H7 (cell line): Measurements from ENCODE around the gene COL6A3. TPM values are rescaled to one million over a fixed set of nuclear protein-coding genes. Genes with fewer than 3 reads are reported as not detected.
A peak's percentile ranks its signal among the peaks of the same experiment; 100 is the strongest.

Source experiments
- DNase-seq: peaks from one replicate; pipeline ENCODE4 v3.0.0; 2012
- H3K27me3 ChIP-seq: 2 replicates; pipeline ENCODE4 v1.6.0; 2011; ENCODE audit warnings: mild to moderate bottlenecking, low read length; ENCODE audit not compliant: control insufficient read depth, insufficient read depth
- H3K36me3 ChIP-seq: replicated peaks from 2 replicates; pipeline ENCODE4 v1.5.1; 2011; ENCODE audit warnings: low read length; ENCODE audit not compliant: control insufficient read depth, insufficient read depth
- H3K4me3 ChIP-seq: 2 replicates; pipeline ENCODE4 v1.5.1; 2011; ENCODE audit warnings: low read depth, mild to moderate bottlenecking, control low read depth, low read length, moderate library complexity; ENCODE audit not compliant: insufficient read depth
- total RNA-seq: library from RNA; depleted of rRNA; stranded (reverse); fragments of >200 nt; shearing (Covaris generic); gene quantifications from 2 replicates; pipeline ENCODE4 v1.2.3, GENCODE V29; 2014

The COL6A3 gene
- total RNA-seq, 1 experiment from 2014 or later: 5.1 TPM

- no peak for DNase-seq
- no peak overlapping the region for H3K4me3 ChIP-seq
- H3K36me3 ChIP-seq: no peaks in the 10 kb centered on the region
- H3K27me3 ChIP-seq: peaks cover 1% of the 10 kb centered on the region
Measured at GRCh38 chr2:237448626-237449025, 34.7 kb upstream of the COL6A3 start.

GRCh38 chr2:237448171-237448570, 34.2 kb upstream of the COL6A3 start:
- DNase-seq: no peak
- H3K36me3 ChIP-seq: no peaks in the 10 kb centered on the region
- H3K4me3 ChIP-seq: no peak overlapping the region
- H3K27me3 ChIP-seq: peaks cover 1% of the 10 kb centered on the region

- Histone ChIP-seq H3K4me3 (no peak overlapping the region), H3K36me3 (no peaks in the 10 kb centered on the region), H3K27me3 (peaks cover 1% of the 10 kb centered on the region)
- DNase-seq: no peak
Measured at GRCh38 chr2:237447496-237447895, 33.5 kb upstream of the COL6A3 start.

GRCh38 chr2:237446338-237446665, 32.3 kb upstream of the COL6A3 start:
- no peaks in the 10 kb centered on the region for H3K36me3 ChIP-seq
- peaks cover 1% of the 10 kb centered on the region for H3K27me3 ChIP-seq
- no peak for DNase-seq
- H3K4me3 ChIP-seq: no peak overlapping the region

GRCh38 chr2:237445611-237446337, 31.8 kb upstream of the COL6A3 start:
- peaks cover 1% of the 10 kb centered on the region for H3K27me3 ChIP-seq
- H3K36me3 ChIP-seq: no peaks in the 10 kb centered on the region
- peak; percentile 59 for DNase-seq
- no peak overlapping the region for H3K4me3 ChIP-seq

GRCh38 chr2:237444071-237444470, 30.1 kb upstream of the COL6A3 start:
- no peaks in the 10 kb centered on the region for H3K36me3 ChIP-seq
- no peak for DNase-seq
- H3K27me3 ChIP-seq: peaks cover 1% of the 10 kb centered on the region; the same call in 1 of the 2 replicates
- H3K4me3 ChIP-seq: no peak overlapping the region

- no peak for DNase-seq
- Histone ChIP-seq H3K27me3 (peaks cover 1% of the 10 kb centered on the region; the same call in 1 of the 2 replicates), H3K4me3 (no peak overlapping the region), H3K36me3 (no peaks in the 10 kb centered on the region)
Measured at GRCh38 chr2:237441605-237442274, 27.8 kb upstream of the COL6A3 start.

GRCh38 chr2:237440819-237441281, 26.9 kb upstream of the COL6A3 start:
- H3K27me3 ChIP-seq: peaks cover 1% of the 10 kb centered on the region; the same call in 1 of the 2 replicates
- no peaks in the 10 kb centered on the region for H3K36me3 ChIP-seq
- DNase-seq: no peak
- H3K4me3 ChIP-seq: no peak overlapping the region

GRCh38 chr2:237438080-237438940, 24.3 kb upstream of the COL6A3 start:
- Histone ChIP-seq H3K36me3 (no peaks in the 10 kb centered on the region), H3K4me3 (no peak overlapping the region), H3K27me3 (no peaks in the 10 kb centered on the region)
- peak; percentile 76 for DNase-seq

- no peak overlapping the region for H3K4me3 ChIP-seq
- DNase-seq: no peak
Measured at GRCh38 chr2:237437566-237437965, 23.6 kb upstream of the COL6A3 start.

GRCh38 chr2:237435844-237436587, 22.1 kb upstream of the COL6A3 start:
- Histone ChIP-seq H3K27me3 (no peaks in the 10 kb centered on the region), H3K4me3 (no peak overlapping the region), H3K36me3 (no peaks in the 10 kb centered on the region)
- no peak for DNase-seq

More at GRCh38 chr2:237437566-237437965, 23.6 kb upstream of the COL6A3 start:
- Histone ChIP-seq H3K27me3 (no peaks in the 10 kb centered on the region), H3K36me3 (no peaks in the 10 kb centered on the region)

- no peak for DNase-seq
- H3K4me3 ChIP-seq: no peak overlapping the region
- H3K36me3 ChIP-seq: no peaks in the 10 kb centered on the region
- H3K27me3 ChIP-seq: no peaks in the 10 kb centered on the region
Measured at GRCh38 chr2:237434866-237435311, 20.9 kb upstream of the COL6A3 start.

GRCh38 chr2:237433920-237434676, 20.1 kb upstream of the COL6A3 start:
- H3K36me3 ChIP-seq: no peaks in the 10 kb centered on the region

More at GRCh38 chr2:237433920-237434676, 20.1 kb upstream of the COL6A3 start:
- no peak for DNase-seq
- no peaks in the 10 kb centered on the region for H3K27me3 ChIP-seq
- H3K4me3 ChIP-seq: no peak overlapping the region
